ENCODE results near the gene MRPL52.
A peak's percentile ranks its signal among the peaks of the same experiment; 100 is the strongest.
"Not testable (repeated sequence)": the region's sequence is repeated elsewhere in the genome, so short reads cannot be mapped to it uniquely, and the experiment has no call there.

Gene MRPL52

DNA sequence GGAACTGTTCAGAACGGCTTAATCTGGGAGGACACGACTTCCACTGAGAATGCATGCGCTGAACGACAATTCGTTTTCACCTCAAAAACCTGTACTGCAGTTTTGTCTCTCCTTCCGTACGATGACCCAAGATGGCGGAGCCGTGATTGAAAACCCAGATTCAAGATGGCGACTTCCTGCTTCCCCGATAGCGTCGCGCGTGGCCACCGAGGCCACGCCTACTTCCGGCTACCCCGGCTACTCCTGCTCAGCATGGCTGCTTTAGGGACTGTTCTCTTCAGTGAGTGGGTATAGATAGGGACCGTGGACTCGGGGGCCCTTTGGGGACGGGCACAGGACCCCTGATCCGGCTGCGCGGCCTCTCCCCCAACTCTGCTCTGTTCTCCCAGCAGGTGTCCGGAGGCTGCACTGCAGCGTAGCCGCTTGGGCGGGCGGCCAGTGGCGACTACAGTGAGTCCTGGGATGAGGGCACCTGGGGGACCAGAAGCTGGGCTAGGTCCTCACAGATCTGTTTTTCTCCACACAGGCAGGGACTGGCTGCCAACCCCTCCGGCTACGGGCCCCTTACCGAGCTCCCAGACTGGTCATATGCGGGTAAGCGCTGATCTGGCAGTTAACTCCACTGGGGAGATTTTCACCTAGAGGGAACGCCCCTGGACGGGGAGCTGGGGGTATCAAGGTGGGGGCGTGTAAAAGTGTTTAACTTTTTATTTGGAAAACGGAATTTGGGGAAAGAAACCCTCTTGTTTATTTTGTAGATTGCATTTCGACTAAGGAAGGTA lies at the start of gene MRPL52:
Gene MRPL52 (plus strand): TSS at position 227 of the 782 bp plus-strand sequence. CDS start 26 bp downstream, at position 253.
- peak; percentile 94 to 95 (median 95) for DNase-seq

GRCh38 chr14:22780105-22780679 lies 49.5 kb upstream of the MRPL52 start:
- no peak for DNase-seq

DNA sequence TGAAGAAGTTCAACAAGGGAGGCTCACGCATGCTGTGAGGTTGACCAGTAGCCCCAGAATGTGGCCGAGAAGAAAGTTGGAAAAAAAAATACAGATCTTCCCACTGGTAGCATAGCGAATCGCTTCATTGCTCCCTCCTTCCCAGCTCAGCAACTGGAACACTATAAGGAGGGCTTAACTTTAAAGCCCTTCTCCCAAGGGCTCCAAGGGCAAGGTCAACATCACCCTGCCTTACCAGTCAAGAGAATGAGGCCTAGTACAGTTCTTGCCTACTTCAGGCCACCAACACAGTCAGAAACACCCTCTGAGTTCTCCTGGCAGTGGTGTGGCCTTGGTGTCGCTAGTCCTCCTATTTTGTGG lies 48.8 kb upstream of the MRPL52 start:
- DNase-seq, result no peak

DNA sequence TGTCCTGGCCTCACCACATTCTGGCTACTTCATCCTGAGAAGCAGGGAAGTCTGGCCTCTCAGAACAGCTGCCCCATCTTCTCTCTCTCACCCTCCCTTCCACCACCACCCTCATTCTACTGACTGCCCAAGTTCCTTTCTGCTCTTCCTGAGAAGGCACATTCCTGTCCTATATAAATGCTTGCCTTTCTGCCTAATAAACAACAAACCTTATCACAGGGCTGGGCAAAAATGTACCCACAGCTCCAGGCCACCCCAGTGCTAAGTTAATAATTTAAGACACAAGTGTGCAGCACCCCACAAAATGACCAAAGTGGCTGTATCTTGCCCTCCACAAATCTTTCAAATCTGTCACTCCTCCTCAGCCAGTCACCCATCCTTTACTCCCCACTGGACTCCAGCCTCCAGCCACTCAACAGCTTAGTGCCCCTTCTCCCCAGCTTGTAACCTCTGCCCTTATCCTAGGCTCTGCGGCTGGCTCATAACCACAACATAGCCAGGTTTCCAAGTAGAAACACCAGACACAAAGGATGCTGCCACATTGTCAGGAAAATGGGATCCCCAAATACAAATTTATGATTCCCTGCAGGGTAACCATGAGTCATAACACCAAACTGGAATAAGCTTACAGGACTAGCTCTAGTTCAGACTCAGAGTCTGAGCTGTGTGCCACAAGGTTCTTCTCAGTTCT lies 48.2 kb upstream of the MRPL52 start:
- DNase-seq, result peak in 1 of 3 donors; percentile 46

- no peak for DNase-seq
Measured at GRCh38 chr14:22786685-22787084, 43.0 kb upstream of the MRPL52 start.

DNA sequence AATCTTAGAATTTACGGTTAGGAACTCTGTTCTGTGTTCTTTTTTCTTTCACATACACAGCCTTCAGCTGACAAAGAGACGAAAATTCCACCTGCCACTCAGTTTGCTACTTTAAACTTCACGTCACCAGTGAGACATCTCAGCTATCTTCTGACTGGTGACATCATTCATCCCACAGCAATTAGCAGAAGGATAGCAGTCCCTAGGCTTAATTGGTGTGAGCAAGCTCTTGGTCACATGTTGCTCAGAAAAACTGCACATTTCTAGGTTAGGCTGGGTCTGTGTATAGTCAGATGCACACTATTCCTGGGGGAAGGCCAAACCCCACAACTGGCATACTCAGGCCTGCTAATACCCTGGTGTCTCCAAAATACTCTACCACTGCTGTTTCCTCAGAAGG lies 38.4 kb upstream of the MRPL52 start:
- DNase-seq, result peak; percentile 87 to 96 (median 94)

DNA sequence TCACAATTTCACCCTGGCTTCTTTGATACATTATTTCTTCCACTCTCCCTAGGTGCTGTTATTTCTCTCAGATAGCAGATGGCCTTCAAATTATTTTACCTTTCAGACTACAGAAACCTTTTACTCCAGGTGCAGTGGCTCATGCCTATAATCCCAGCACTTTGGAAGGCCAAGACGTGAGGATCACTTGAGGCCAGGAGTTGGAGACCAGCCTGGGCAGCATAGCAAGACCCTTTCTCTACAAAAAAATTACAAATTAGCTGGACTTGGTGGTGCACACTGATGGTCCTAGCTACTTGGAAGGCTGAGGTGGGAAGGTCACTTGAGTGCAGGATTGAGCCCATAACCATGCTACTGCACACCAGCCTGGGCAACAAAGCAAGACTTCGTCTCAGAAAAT lies 37.5 kb upstream of the MRPL52 start:
- DNase-seq, result no peak

DNA sequence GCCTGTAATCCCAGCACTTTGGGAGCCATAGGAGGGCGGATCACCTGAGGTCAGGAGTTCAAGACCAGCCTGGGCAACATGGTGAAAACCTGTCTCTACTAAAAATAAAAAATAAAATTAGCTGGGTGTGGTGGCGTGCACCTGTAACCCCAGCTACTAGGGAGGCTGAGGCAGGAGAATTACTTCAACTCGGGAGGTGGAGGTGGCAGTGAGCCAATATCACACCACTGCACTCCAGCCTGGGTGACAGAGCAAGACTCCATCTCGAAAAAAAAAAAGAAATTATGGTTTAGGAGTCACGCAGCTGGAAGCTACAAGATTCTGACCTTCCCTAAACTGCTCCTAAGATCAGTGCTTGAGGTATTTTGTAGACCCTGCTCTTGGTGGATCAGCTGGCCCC lies 36.1 kb upstream of the MRPL52 start:
- DNase-seq, result not testable (repeated sequence)

DNA sequence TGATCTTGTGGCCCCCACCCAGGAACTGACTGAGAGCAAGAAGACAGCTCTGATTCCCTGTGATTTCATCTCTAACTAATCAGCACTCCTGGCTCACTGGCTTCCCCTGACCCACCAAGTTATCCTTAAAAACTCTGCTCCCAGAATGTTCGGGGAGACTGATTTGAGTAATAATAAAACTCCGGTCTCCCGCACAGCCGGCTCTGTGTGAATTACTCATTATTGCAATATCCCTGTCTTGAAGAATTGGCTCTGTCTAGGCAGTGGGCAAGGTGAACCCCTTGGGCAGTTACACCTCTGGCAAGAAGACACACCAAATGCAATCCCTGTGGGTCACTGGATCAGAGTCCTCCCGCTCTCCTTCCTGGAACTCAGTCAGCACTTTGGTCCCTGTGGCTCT lies 35.7 kb upstream of the MRPL52 start:
- no peak for DNase-seq

GRCh38 chr14:22794551-22794951 lies 35.1 kb upstream of the MRPL52 start:
- no peak for DNase-seq

DNA sequence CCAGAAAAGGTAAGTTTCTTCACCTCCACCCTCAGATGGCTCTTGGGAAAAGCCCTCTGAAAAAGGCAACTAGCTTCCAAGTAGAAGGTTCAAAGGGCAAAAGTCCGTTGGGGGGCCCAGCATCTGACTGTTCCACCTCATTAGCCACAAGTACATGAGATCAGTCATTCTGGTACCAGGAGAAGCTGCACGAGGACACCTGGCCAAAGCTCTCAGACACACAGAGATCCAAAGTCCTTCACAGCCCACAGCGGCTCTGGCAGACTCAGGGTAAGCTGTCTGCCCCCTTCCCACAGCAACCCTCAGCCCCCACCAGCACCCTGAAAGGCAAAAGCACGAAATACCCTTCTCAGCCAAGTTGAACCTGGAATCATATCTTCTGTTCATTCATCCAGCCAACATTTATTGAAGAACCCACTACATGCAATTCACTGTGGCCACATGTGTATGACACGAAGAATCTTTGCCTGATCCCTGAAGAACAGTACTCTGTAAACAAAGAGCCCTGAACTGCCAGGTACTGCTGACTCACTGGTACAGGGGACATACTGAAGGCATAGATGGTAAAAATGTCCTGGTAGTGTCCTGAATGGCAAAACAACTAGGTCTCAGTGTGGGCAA lies 33.5 kb upstream of the MRPL52 start:
- no peak for DNase-seq

DNA sequence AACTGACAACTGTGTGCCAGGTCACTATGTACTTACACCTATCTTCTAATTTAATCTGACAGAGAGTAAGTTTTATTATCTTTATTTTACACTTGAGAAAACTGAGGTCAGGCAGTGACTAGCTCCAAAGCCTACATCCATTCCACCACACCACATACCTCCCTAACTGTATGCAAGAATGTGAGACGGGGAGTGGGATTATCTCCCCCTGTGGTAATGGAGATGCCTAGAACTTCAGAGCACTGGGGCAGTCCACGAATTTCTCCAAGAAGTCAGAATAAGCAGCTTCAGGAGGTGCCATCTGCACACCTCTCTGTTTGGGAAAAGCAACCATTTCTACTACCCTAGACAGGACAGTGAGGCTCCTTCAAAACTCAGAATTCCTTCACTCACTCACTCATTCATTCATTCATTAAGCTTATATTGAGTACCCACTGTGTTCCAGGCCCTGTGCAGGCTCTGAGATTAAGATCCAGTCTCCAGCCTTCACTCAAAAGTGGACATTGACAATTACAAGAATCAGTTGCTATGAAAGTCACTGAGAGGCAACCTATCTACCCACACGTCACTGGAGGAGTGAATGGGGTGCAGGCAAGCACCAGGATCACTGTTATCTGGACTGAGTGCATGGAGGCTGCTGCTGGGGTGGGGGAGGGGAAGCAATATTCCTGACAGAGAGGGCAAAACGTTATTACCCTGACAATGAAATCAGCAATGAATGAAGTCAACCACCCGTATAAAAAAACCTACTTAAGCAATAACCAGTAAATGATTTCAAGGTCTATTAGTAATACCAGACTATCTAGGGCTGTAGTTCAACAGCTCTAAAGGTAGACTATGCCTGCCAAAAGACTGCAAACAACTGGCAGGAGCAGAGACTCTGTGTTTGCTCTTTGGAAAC lies 32.4 kb upstream of the MRPL52 start:
- DNase-seq, result peak in 1 of 3 donors; percentile 49

- peak; percentile 55 to 75 (median 73) for DNase-seq
Measured at GRCh38 chr14:22798528-22798927, 31.2 kb upstream of the MRPL52 start.

GRCh38 chr14:22800346-22800745 lies 29.3 kb upstream of the MRPL52 start:
- DNase-seq, result peak; percentile 76 to 83 (median 80)

- DNase-seq, result peak in 2 of 3 donors; percentile 44 to 56
Measured at GRCh38 chr14:22801716-22802115, 28.0 kb upstream of the MRPL52 start.

DNA sequence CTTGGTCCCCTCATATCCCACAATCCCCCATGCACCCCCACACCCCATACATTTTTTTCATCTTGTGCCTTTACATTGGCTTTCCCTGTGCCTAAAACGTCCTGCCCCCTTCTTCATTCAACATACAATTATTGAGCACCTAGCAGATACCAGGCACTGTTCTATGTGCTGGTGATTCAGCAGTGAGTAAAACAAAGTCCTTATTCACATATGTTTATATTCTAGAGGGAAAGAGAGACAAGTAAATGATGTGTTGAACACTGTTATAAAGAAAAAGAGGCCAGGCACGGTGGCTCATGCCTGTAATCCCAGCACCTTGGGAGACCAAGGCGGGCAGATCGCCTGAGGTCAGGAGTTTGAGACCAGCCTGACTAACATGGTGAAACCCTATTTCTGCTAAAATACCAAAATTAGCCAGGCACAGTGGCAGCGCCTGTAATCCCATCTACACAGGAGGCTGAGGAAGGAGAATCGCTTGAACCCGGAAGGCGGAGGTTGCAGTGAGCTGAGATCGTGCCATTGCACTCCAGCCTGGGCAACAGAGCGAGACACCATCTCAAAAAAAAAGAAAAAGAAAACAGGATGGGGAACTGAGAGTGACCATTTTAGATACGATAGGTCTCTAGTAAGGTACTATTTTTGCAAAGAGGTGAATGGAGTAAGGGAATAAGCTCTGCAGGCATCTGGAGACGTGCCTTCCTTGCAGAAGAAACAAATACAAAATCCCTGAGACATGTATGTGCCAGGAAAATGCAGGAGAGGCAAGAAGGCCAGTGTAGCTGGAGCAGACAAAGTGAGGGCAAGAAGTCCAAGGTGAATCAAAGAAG lies 26.6 kb upstream of the MRPL52 start:
- no peak for DNase-seq

DNA sequence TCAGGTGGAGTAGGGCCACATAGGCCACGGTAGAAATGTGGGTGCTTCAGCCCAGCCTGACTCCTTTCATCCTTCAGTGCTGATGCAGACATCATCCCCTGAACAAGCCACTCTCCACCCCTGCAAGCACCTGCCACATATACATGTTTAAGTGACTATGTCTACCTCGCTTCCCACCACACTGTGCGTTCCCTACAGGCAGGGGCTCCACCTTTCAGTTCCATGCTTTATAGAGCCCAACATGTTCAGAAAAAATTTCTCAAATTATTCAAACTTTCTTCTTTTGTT lies 26.1 kb upstream of the MRPL52 start:
- no peak for DNase-seq

DNA sequence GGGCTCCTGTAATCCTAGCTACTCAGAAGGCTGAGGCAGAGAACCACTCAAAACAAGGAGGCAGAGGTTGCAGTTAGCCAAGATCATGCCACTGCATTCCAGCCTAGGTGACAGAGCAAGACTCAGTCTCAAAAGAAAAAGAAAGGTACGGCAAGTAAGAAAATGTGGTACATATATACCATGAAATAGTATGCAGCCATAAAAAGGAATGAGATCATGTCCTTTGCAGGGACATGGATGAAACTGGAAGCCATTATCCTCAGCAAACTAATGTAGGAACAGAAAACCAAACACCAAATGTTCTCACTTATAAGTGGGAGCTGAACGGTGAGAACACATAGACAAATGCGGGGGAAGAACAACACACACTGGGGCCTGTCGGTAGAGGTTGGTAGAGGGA lies 24.5 kb upstream of the MRPL52 start:
- DNase-seq, result not testable (repeated sequence)

DNA sequence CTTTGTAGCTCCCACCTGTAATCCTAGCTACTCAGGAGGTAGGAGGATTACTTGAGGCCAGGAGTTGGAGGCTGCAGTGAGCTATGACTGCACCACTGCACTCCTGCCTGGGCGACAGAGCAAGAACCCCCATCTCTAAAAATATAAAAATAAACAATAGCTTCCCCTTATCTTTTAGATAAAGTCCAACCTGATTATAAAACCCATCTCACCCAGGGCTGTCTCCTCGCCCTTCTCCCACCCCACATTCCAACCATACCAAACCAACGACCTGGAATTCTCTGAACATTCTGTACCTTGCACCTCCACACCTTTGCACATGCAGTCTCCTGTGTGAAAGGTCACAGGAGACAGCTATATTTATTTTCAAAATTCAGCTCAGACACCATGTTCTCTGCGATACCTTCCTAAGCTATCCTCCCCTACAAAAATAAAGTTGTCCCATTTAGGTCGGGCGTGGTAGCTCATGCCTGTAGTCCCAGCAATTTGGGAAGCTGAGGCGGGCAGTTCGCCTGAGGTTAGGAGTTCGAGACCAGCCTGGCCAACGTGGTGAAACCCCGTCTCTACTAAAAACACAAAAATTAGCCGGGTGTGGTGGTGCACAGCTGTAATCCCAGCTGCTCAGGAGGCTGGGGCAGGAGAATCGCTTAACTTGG lies 22.1 kb upstream of the MRPL52 start:
- DNase-seq, result no peak

GRCh38 chr14:22808388-22809209 lies 21.1 kb upstream of the MRPL52 start:
- DNase-seq, result peak in 1 of 3 donors; percentile 14
